ENCODE data around the gene EPS8L3. TPM values are rescaled to one million over a fixed set of nuclear protein-coding genes. Genes with fewer than 3 reads are reported as not detected.
A peak's percentile ranks its signal among the peaks of the same experiment; 100 is the strongest.
"Not testable (repeated sequence)": the region's sequence is repeated elsewhere in the genome, so short reads cannot be mapped to it uniquely, and the experiment has no call there.

EPS8L3 gene
- polyA plus RNA-seq, 1 donor, result 343 TPM

DNA sequence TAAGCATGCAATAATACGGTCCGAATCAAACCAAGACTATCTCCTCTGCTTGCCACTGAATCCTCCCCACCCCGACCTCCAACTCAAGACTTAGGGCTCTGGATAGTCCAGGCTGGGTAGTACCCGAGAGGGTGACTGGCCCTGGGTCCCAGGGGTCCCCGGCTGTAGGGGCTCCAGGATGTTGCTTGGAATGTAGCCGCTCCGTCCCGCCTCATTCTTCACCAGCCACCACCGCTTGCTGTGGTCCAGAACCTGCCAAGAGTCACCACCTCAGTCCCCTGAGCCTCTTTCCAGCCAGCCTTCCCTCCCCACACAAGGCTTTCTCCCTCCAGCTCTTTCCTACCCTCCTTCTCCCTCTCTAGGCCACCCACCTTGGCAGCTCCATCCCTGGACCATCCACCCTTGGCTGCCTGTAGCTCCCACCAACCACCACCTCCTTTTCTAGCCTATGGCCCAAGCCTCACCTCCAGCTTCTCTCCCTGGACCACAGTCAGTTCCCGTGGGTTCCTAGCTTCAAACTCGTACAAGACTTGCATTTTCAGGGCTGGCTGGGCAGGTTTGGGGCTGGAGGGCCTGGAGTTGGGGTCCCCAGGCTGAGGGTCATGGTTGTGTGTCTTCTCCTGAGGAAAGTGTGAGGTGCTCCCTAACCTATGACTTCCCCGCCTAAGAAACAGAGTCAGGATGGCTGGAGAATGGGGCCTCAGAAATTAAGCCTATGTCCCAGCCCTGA, 12.0 kb downstream of the EPS8L3 start:
- H3K9me3 ChIP-seq (ENCODE audit: control insufficient read depth, low read depth, low read length), result peaks cover 3% of the 10 kb centered on the region
- no peak for DNase-seq
- H3K27ac ChIP-seq (ENCODE audit: low read length), result no peak overlapping the region
- no peaks in the 10 kb centered on the region for H3K27me3 ChIP-seq (ENCODE audit: control insufficient read depth, insufficient read depth, low read length)
- no peak overlapping the region for H3K4me3 ChIP-seq (ENCODE audit: low read length)
- no CpG with 5 or more reads among the region's 12 CpGs for WGBS (ENCODE audit: insufficient coverage, low lambda C conversion rate)
- no peaks in the 10 kb centered on the region for H3K4me1 ChIP-seq (ENCODE audit: control insufficient read depth, insufficient read depth, low read length)
- H3K36me3 ChIP-seq (ENCODE audit: control insufficient read depth, insufficient read depth, low read length), result peaks cover 62% of the 10 kb centered on the region

DNA sequence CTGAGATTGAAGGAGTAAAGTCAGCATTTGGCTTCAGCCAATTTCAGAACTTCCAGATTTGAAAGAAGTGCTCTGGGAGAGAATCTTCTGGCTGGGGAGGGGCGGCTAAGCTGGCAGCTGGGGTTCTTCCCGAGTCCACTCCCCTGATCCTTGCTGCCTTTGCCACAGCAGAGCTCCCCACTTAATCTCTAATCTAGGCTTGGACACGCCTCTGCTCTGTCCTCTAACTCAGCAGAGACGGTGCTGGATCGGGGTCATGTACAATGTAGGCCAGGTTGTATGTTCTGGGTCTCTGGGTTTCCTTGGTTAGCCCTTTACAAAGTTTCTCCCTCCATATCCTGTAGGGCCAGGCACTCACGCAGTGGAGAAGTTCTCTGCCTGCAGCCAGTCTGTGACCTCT, 12.8 kb downstream of the EPS8L3 start:
- H3K4me3 ChIP-seq (ENCODE audit: low read length), result no peak overlapping the region
- no peak overlapping the region for H3K27ac ChIP-seq (ENCODE audit: low read length)
- DNase-seq, result no peak
- H3K4me1 ChIP-seq (ENCODE audit: control insufficient read depth, insufficient read depth, low read length), result no peaks in the 10 kb centered on the region
- no CpG with 5 or more reads among the region's 6 CpGs for WGBS (ENCODE audit: insufficient coverage, low lambda C conversion rate)
- no peaks in the 10 kb centered on the region for H3K27me3 ChIP-seq (ENCODE audit: control insufficient read depth, insufficient read depth, low read length)
- H3K9me3 ChIP-seq (ENCODE audit: control insufficient read depth, low read depth, low read length), result peaks cover 3% of the 10 kb centered on the region
- H3K36me3 ChIP-seq (ENCODE audit: control insufficient read depth, insufficient read depth, low read length), result peaks cover 55% of the 10 kb centered on the region

DNA sequence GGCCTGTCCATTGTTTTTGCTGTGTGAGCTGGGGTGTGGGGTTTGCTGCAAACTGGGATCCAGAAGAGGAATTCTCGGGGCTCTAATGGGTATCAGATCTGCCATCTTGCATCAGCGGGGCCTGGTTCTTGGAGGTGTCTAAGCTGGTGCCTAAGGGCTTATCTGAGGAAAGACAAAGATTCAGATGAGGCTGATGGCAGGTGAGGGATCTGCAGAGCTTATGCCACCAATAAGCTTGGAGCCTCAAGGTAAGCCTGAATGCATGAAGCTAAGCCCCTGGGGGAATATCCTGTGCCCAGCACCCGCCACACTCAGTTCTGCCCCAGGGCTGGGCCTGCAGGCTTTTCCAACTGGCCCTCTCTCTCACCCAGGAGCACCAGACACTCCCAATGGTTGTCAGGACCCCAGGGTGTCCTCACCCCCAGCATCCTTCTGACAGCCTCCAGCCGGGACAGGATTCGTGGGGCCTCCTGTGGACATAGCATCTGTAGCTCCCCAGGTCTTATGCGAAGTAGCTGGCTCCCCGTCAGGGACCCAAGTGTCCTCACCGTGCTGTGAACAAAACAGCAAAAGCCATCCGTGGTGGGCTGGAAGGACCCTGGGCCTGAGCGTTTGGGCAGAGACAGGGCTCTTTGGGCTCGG, 13.4 kb downstream of the EPS8L3 start:
- peaks cover 50% of the 10 kb centered on the region for H3K36me3 ChIP-seq (ENCODE audit: control insufficient read depth, insufficient read depth, low read length)
- no peak overlapping the region for H3K4me3 ChIP-seq (ENCODE audit: low read length)
- no CpG with 5 or more reads among the region's 11 CpGs for WGBS (ENCODE audit: insufficient coverage, low lambda C conversion rate)

DNA sequence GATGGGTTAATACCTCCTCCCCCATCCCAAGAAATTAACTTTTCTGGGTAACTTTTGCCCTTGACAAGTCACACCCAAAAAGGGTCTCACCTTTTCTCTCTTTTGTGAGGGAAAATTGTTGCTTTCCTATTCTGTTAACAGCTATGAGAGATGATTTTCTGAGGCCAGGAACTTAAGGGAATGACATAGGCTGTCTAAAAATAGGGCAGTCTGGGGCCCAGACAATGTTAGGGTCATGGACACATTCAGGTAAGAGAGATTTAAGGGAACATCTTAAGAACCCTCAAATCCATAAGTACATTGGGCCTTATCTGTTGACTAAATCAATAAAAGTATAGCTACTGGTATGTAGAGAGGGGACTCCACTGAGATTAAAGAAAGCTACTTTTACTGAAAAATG, 14.5 kb downstream of the EPS8L3 start:
- peaks cover 48% of the 10 kb centered on the region for H3K36me3 ChIP-seq (ENCODE audit: control insufficient read depth, insufficient read depth, low read length)
- DNase-seq, result no peak

More for the DNA sequence above, 13.4 kb downstream of the EPS8L3 start:
- Histone ChIP-seq H3K27me3 (ENCODE audit: control insufficient read depth, insufficient read depth, low read length) (no peaks in the 10 kb centered on the region), H3K4me1 (ENCODE audit: control insufficient read depth, insufficient read depth, low read length) (no peaks in the 10 kb centered on the region), H3K9me3 (ENCODE audit: control insufficient read depth, low read depth, low read length) (peaks cover 3% of the 10 kb centered on the region), H3K27ac (ENCODE audit: low read length) (no peak overlapping the region)
- DNase-seq, result no peak

DNA sequence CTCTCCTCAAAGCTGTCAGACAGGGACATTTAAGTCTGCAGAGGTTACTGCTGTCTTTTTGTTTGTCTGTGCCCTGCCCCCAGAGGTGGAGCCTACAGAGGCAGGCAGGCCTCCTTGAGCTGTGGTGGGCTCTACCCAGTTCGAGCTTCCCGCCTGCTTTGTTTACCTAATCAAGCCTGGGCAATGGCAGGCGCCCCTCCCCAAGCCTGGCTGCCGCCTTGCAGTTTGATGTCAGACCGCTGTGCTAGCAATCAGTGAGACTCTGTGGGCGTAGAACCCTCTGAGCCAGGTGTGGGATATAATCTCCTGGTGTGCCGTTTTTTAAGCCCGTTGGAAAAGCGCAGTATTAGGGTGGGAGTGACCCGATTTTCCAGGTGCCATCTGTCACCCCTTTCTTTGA, 15.4 kb downstream of the EPS8L3 start:
- H3K27me3 ChIP-seq (ENCODE audit: control insufficient read depth, insufficient read depth, low read length); H3K27ac ChIP-seq (ENCODE audit: low read length); DNase-seq; H3K4me1 ChIP-seq (ENCODE audit: control insufficient read depth, insufficient read depth, low read length); H3K4me3 ChIP-seq (ENCODE audit: low read length); H3K9me3 ChIP-seq (ENCODE audit: control insufficient read depth, low read depth, low read length): not testable (repeated sequence)
- peaks cover 44% of the 10 kb centered on the region for H3K36me3 ChIP-seq (ENCODE audit: control insufficient read depth, insufficient read depth, low read length)
- no CpG with 5 or more reads among the region's 10 CpGs for WGBS (ENCODE audit: insufficient coverage, low lambda C conversion rate)

More for the DNA sequence above, 14.5 kb downstream of the EPS8L3 start:
- Histone ChIP-seq H3K27me3 (ENCODE audit: control insufficient read depth, insufficient read depth, low read length) (no peaks in the 10 kb centered on the region), H3K4me1 (ENCODE audit: control insufficient read depth, insufficient read depth, low read length) (no peaks in the 10 kb centered on the region), H3K4me3 (ENCODE audit: low read length) (no peak overlapping the region), H3K9me3 (ENCODE audit: control insufficient read depth, low read depth, low read length) (peaks cover 3% of the 10 kb centered on the region), H3K27ac (ENCODE audit: low read length) (no peak overlapping the region)

DNA sequence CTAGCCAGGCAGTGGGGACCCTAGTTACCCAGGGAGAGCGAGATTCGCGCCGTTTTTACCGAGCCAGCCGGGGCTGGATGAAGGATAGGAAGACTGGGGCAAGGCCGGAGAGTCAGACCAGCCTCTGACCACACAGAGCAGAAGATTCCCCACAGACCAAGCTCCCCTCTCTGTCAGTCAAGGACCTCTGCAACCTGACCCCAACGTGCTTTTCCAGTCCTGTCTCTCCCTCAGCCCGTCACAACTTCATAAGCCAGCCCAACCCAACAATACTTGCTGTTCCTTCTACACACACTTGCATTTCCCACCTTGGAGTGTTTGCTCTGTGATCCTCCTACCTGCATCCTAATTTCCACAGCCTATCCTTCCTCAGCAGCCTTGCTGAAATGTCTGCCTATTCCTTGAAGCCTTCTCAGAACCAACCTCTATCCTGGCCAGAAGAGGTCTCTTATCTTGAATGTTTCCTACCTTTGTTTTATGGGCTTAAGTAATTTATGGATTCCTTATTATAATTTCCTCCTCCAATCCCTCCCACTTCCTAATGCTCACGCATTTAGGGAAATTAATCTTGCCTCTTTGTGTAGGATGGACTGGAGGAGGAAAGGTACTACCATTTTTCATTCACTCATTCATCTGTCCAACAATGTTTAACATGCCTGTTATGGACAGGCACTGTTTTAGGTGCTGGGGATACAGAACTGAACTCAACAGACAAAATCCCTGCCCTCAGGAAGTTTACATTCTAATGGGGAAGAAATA, 22.9 kb downstream of the EPS8L3 start, which contains the start of gene GSTM3:
Gene GSTM3, minus strand, starts transcription at position 424 of the 759 bp plus-strand sequence. CDS start 751 bp downstream, outside the sequence.
- H3K27me3 ChIP-seq (ENCODE audit: control insufficient read depth, insufficient read depth, low read length), result no peaks in the 10 kb centered on the region
- peaks cover 18% of the 10 kb centered on the region for H3K4me1 ChIP-seq (ENCODE audit: control insufficient read depth, insufficient read depth, low read length)
- no CpG with 5 or more reads among the region's 10 CpGs for WGBS (ENCODE audit: insufficient coverage, low lambda C conversion rate)
- H3K27ac ChIP-seq (ENCODE audit: low read length), result peak within 1 kb of the TSS; percentile 83
- DNase-seq, result peak in 1 of 2 donors; percentile 64
- H3K36me3 ChIP-seq (ENCODE audit: control insufficient read depth, insufficient read depth, low read length), result peaks cover 21% of the 10 kb centered on the region
- H3K4me3 ChIP-seq (ENCODE audit: low read length), result peak within 1 kb of the TSS; percentile 87
- peaks cover 4% of the 10 kb centered on the region for H3K9me3 ChIP-seq (ENCODE audit: control insufficient read depth, low read depth, low read length)

DNA sequence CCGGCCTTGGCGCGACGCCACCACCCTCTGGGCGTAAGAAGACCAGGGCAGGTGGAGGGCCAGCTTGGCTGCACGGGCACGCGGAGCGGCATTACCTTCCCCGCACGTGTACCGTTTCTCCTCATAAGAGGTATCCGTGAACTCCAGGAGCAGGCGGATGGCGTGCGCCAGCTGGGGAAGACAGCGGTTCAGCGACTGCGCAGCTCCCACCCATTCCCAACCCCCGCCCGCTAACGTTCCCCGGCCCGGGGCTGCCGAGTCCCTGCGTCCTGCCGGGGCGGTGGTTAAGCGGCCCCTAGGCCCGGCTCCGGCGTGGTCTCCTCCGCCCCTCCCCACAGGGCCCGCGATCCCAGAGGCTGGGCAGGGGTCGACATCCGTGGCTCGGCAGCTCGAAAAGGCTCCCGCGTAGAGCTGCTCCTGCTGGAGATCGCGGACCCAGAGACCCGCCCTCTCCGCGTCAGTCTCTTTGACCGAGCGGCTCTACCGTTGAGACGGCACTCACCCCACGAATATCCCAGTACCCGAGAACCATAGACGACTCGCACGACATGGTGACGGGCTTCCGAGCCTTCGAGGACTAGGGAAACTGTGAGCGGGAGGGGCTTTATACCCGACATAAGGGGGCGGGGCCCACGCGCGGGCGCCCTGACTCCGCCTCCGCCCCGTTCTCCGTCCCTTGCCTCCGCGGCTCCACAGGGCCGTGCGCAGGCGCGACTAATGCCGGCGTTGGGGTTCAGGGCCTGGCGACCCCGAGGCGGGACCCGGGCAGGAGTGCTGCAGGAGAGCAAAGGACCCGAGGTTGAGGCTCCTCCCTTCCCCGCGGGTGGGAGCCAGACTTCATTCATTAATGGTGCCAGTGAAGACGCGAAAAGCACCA, 23.7 kb downstream of the EPS8L3 start:
- peak overlapping the region; percentile 87 for H3K4me3 ChIP-seq (ENCODE audit: low read length)
- peak; percentile 78 to 91 for DNase-seq
- H3K27ac ChIP-seq (ENCODE audit: low read length), result peak overlapping the region; percentile 83
- peaks cover 21% of the 10 kb centered on the region for H3K36me3 ChIP-seq (ENCODE audit: control insufficient read depth, insufficient read depth, low read length)
- WGBS (ENCODE audit: insufficient coverage, low lambda C conversion rate), result no CpG with 5 or more reads among the region's 86 CpGs
- H3K27me3 ChIP-seq (ENCODE audit: control insufficient read depth, insufficient read depth, low read length), result no peaks in the 10 kb centered on the region
- H3K4me1 ChIP-seq (ENCODE audit: control insufficient read depth, insufficient read depth, low read length), result peaks cover 18% of the 10 kb centered on the region
- peaks cover 4% of the 10 kb centered on the region for H3K9me3 ChIP-seq (ENCODE audit: control insufficient read depth, low read depth, low read length)

DNA sequence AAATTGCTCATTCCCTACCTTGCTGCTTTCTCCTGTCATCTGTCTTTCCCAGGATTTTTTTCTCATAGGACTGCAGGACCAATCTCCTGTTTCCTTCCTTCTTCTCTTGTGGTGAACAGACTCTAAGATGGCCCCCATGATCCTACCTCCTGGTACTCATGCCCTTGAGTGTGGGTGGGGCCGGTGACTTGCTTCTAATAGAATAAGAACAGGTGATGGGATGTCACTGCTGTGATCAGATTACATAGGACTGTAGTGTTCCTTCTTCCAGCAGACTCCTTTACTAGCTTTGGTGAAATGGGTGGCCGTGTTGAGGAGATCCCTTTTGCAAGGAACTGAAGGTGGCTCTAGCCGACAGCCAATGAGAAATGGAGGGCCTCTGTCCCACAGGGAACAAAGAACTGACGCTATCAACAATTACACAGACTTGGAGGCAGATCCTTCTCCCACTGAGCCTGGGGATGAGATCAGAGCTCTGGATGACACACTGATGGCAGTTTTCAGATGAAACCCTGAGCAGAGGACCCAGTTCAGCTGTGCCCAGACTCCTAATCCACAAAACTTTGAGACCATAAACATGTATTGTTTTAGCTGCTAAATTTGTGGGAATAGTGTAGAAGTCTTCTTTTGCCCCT, 30.4 kb downstream of the EPS8L3 start:
- Histone ChIP-seq H3K27me3 (ENCODE audit: control insufficient read depth, insufficient read depth, low read length) (no peaks in the 10 kb centered on the region), H3K4me1 (ENCODE audit: control insufficient read depth, insufficient read depth, low read length) (peaks cover 36% of the 10 kb centered on the region), H3K36me3 (ENCODE audit: control insufficient read depth, insufficient read depth, low read length) (peaks cover 23% of the 10 kb centered on the region), H3K4me3 (ENCODE audit: low read length) (no peak overlapping the region), H3K9me3 (ENCODE audit: control insufficient read depth, low read depth, low read length) (no peaks in the 10 kb centered on the region), H3K27ac (ENCODE audit: low read length) (peak overlapping the region; percentile 76)
- no CpG with 5 or more reads among the region's 4 CpGs for WGBS (ENCODE audit: insufficient coverage, low lambda C conversion rate)
- DNase-seq, result peak in 1 of 2 donors; percentile 37

DNA sequence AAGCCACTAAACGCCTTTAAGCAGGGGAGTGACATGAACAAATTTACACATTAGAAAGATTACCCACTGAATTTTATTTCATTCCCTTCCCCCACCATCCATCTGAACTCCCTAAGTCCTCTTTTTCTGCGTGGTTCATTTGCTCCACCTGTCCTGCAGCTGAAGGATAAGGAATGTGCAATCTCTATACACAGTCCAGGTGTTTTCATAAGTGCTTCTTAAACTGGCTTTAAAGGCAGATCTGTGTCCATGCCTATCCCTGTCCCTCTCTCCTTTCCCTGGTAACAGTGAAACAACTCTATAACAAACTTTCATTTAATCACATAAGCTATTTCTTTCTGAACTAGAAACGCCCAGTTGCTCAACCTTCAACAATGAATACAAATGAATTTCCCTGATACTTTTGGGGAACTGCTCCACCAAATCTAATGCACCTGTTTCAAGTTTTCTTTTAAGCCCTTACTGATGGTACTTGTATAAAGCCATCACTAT, 31.3 kb downstream of the EPS8L3 start:
- H3K4me3 ChIP-seq (ENCODE audit: low read length), result peak overlapping the region; percentile 17
- H3K27me3 ChIP-seq (ENCODE audit: control insufficient read depth, insufficient read depth, low read length), result no peaks in the 10 kb centered on the region
- H3K27ac ChIP-seq (ENCODE audit: low read length), result peak overlapping the region; percentile 76
- DNase-seq, result no peak
- peaks cover 36% of the 10 kb centered on the region for H3K4me1 ChIP-seq (ENCODE audit: control insufficient read depth, insufficient read depth, low read length)
- peaks cover 14% of the 10 kb centered on the region for H3K36me3 ChIP-seq (ENCODE audit: control insufficient read depth, insufficient read depth, low read length)
- H3K9me3 ChIP-seq (ENCODE audit: control insufficient read depth, low read depth, low read length), result no peaks in the 10 kb centered on the region
- 18% methylated on average over 2 of the region's 3 CpGs for WGBS (ENCODE audit: insufficient coverage, low lambda C conversion rate)
